ENCODE measurements around the gene ZNHIT2. TPM values are rescaled to one million over a fixed set of nuclear protein-coding genes. Genes with fewer than 3 reads are reported as not detected.

ZNHIT2 gene
- total and polyA plus RNA-seq, 2 of the 8 experiments (the other 6 are each of a cell fraction or from before 2014, with no cell fraction given) = 13.0 to 16.1 TPM

GRCh38 chr11:65133724-65134123 lies 16.2 kb upstream of the ZNHIT2 start (continued):
- TF ChIP-seq JUND (IDR thresholded peaks at IDR 0.05; ENCODE audit: low read length) = no peak
- TF ChIP-seq NRF1 (IDR thresholded peaks at IDR 0.05; ENCODE audit: low read depth, low read length) = no peak
- TF ChIP-seq FOSL1 (IDR thresholded peaks at IDR 0.05; ENCODE audit: insufficient read depth, low read depth, low read length) = no peak
- no peak for TF ChIP-seq SRF (IDR thresholded peaks at IDR 0.05; ENCODE audit: low read depth, low read length)
- no peak for TF ChIP-seq CHD2 (IDR thresholded peaks at IDR 0.05; ENCODE audit: low read length)
- TF ChIP-seq ASH2L (IDR thresholded peaks at IDR 0.05; ENCODE audit: low read length) = no peak
- no peak for TF ChIP-seq CEBPB (IDR thresholded peaks at IDR 0.05; ENCODE audit: low read depth, low read length)
- no peak for TF ChIP-seq CREB1 (IDR thresholded peaks at IDR 0.05)
- no peak for TF ChIP-seq ATF3 (IDR thresholded peaks at IDR 0.05; ENCODE audit: insufficient read depth, low read depth, low read length)
